GM23338 (cell line): ENCODE measurements around the gene NPDC1. TPM values are rescaled to one million over a fixed set of nuclear protein-coding genes. Genes with fewer than 3 reads are reported as not detected.

Source experiments
- ATAC-seq: fragments of 200-7000 bp; cut with Tn5 transposase; 3 replicates; pipeline ENCODE4 v1.9.1; 2020
- DNase-seq: peaks from one replicate; pipeline ENCODE4 v3.0.0-alpha.2; 2015; ENCODE audit warnings: low spot score
- H2AFZ ChIP-seq: fragments of 200-600 bp; sonication (generic); 2 replicates; pipeline ENCODE4 v1.8.0; 2016; ENCODE audit warnings: antibody characterized with exemption, mild to moderate bottlenecking, moderate library complexity
- H3F3A ChIP-seq: fragments of 200-600 bp; sonication (generic); replicated peaks from 2 replicates; pipeline ENCODE4 v1.8.0; 2017; ENCODE audit warnings: antibody characterized with exemption, mixed run types, low read depth
- H3K27ac ChIP-seq: fragments of 200-600 bp; sonication (generic); 2 replicates; pipeline ENCODE4 v1.6.1; 2016; ENCODE audit warnings: low read depth
- H3K27me3 ChIP-seq: fragments of 200-600 bp; sonication (generic); 2 replicates; pipeline ENCODE4 v1.8.0; 2016; ENCODE audit warnings: mild to moderate bottlenecking, mixed run types, moderate library complexity; ENCODE audit not compliant: insufficient read depth
- H3K36me3 ChIP-seq: fragments of 200-600 bp; sonication (generic); 2 replicates; pipeline ENCODE4 v1.8.0; 2016; ENCODE audit warnings: mild to moderate bottlenecking; ENCODE audit not compliant: insufficient read depth
- H3K4me1 ChIP-seq: fragments of 200-600 bp; sonication (generic); 2 replicates; pipeline ENCODE4 v1.8.0; 2016; ENCODE audit warnings: mild to moderate bottlenecking, moderate library complexity; ENCODE audit not compliant: insufficient read depth
- H3K4me2 ChIP-seq: fragments of 200-600 bp; sonication (generic); 2 replicates; pipeline ENCODE4 v1.7.1; 2017; ENCODE audit warnings: mixed run types
- H3K4me3 ChIP-seq: fragments of 200-600 bp; sonication (generic); 2 replicates; pipeline ENCODE4 v1.6.1; 2016; ENCODE audit warnings: mixed run types
- H3K79me2 ChIP-seq: fragments of 200-600 bp; sonication (generic); replicated peaks from 2 replicates; pipeline ENCODE4 v1.8.0; 2017; ENCODE audit warnings: mild to moderate bottlenecking; ENCODE audit not compliant: insufficient read depth
- H3K9me2 ChIP-seq: fragments of 200-600 bp; sonication (generic); 2 replicates; pipeline ENCODE4 v1.8.0; 2017; ENCODE audit not compliant: insufficient read depth
- H4K20me1 ChIP-seq: fragments of 200-600 bp; sonication (generic); replicated peaks from 2 replicates; pipeline ENCODE4 v1.8.0; 2017; ENCODE audit warnings: mild to moderate bottlenecking; ENCODE audit not compliant: insufficient read depth
- H3K27ac Mint-ChIP-seq: 2 replicates; pipeline ENCODE4 v1.8.0; 2020; ENCODE audit warnings: inconsistent platforms, mild to moderate bottlenecking, moderate library complexity, mixed read lengths
- H3K27me3 Mint-ChIP-seq: 3 replicates; pipeline ENCODE4 v1.8.0; 2022; ENCODE audit warnings: low read depth, mild to moderate bottlenecking, moderate library complexity, mixed read lengths, inconsistent platforms; ENCODE audit not compliant: insufficient read depth, poor library complexity
- H3K36me3 Mint-ChIP-seq: 3 replicates; pipeline ENCODE4 v1.8.0; 2021; ENCODE audit warnings: low read depth, mild to moderate bottlenecking, inconsistent platforms, moderate library complexity, mixed read lengths
- H3K4me1 Mint-ChIP-seq: 3 replicates; pipeline ENCODE4 v1.8.0; 2020; ENCODE audit warnings: mild to moderate bottlenecking, inconsistent platforms, mixed read lengths
- H3K4me3 Mint-ChIP-seq: 3 replicates; pipeline ENCODE4 v1.8.0; 2021; ENCODE audit warnings: moderate library complexity, mild to moderate bottlenecking, inconsistent platforms, mixed read lengths
- H3K9me3 Mint-ChIP-seq: 3 replicates; pipeline ENCODE4 v1.8.0; 2020; ENCODE audit warnings: moderate library complexity, mild to moderate bottlenecking, inconsistent platforms, mixed read lengths
- EZH2 ChIP-seq: fragments of 200-600 bp; sonication (generic); IDR thresholded peaks from one replicate; pipeline ENCODE4 v1.8.0; 2017; ENCODE audit warnings: antibody characterized with exemption, mild to moderate bottlenecking, low read depth; ENCODE audit not compliant: unreplicated experiment
- POLR2AphosphoS5 ChIP-seq: IDR thresholded peaks from 2 replicates; pipeline ENCODE4 v1.6.1; 2016; ENCODE audit warnings: antibody characterized with exemption, low read depth
- REST ChIP-seq: IDR thresholded peaks from one replicate; pipeline ENCODE4 v1.6.1; 2018; ENCODE audit warnings: antibody characterized with exemption; ENCODE audit not compliant: unreplicated experiment
- ZNF331 ChIP-seq: fragments of 250-450 bp; sonication (Bioruptor Pico); IDR thresholded peaks from 2 replicates; pipeline ENCODE4 v1.5.0; 2020; ENCODE audit warnings: low read depth, mild to moderate bottlenecking, moderate library complexity
- polyA plus RNA-seq: library from polyadenylated mRNA; unstranded; fragments of >200 nt; fragmentation: Nextera tagmentation; extraction: Ambion mirVana; gene quantifications from 2 replicates; pipeline ENCODE4 v1.2.1, GENCODE V29; 2016
- total RNA-seq: library from RNA; depleted of rRNA; stranded (reverse); fragments of >200 nt; shearing (Covaris generic); gene quantifications from 2 replicates; pipeline ENCODE4 v1.2.3, GENCODE V29; 2014
- TF ChIP-seq, protein P1 (sequence below): fragments of 250-450 bp; sonication (Bioruptor Pico); IDR thresholded peaks from 2 replicates; pipeline ENCODE4 v1.5.0; 2020; ENCODE audit warnings: mild to moderate bottlenecking, moderate library complexity

NPDC1 gene
- total and polyA plus RNA-seq, 2 experiments from 2014 or later, result 34.3 to 35.5 TPM

GRCh38 chr9:137026828-137027227 is 19.1 kb downstream of the NPDC1 start (continued):
- TF ChIP-seq REST, result no peak
- TF ChIP-seq POLR2AphosphoS5, result no peak
- no peak for TF ChIP-seq EZH2
- TF ChIP-seq, protein P1, sequence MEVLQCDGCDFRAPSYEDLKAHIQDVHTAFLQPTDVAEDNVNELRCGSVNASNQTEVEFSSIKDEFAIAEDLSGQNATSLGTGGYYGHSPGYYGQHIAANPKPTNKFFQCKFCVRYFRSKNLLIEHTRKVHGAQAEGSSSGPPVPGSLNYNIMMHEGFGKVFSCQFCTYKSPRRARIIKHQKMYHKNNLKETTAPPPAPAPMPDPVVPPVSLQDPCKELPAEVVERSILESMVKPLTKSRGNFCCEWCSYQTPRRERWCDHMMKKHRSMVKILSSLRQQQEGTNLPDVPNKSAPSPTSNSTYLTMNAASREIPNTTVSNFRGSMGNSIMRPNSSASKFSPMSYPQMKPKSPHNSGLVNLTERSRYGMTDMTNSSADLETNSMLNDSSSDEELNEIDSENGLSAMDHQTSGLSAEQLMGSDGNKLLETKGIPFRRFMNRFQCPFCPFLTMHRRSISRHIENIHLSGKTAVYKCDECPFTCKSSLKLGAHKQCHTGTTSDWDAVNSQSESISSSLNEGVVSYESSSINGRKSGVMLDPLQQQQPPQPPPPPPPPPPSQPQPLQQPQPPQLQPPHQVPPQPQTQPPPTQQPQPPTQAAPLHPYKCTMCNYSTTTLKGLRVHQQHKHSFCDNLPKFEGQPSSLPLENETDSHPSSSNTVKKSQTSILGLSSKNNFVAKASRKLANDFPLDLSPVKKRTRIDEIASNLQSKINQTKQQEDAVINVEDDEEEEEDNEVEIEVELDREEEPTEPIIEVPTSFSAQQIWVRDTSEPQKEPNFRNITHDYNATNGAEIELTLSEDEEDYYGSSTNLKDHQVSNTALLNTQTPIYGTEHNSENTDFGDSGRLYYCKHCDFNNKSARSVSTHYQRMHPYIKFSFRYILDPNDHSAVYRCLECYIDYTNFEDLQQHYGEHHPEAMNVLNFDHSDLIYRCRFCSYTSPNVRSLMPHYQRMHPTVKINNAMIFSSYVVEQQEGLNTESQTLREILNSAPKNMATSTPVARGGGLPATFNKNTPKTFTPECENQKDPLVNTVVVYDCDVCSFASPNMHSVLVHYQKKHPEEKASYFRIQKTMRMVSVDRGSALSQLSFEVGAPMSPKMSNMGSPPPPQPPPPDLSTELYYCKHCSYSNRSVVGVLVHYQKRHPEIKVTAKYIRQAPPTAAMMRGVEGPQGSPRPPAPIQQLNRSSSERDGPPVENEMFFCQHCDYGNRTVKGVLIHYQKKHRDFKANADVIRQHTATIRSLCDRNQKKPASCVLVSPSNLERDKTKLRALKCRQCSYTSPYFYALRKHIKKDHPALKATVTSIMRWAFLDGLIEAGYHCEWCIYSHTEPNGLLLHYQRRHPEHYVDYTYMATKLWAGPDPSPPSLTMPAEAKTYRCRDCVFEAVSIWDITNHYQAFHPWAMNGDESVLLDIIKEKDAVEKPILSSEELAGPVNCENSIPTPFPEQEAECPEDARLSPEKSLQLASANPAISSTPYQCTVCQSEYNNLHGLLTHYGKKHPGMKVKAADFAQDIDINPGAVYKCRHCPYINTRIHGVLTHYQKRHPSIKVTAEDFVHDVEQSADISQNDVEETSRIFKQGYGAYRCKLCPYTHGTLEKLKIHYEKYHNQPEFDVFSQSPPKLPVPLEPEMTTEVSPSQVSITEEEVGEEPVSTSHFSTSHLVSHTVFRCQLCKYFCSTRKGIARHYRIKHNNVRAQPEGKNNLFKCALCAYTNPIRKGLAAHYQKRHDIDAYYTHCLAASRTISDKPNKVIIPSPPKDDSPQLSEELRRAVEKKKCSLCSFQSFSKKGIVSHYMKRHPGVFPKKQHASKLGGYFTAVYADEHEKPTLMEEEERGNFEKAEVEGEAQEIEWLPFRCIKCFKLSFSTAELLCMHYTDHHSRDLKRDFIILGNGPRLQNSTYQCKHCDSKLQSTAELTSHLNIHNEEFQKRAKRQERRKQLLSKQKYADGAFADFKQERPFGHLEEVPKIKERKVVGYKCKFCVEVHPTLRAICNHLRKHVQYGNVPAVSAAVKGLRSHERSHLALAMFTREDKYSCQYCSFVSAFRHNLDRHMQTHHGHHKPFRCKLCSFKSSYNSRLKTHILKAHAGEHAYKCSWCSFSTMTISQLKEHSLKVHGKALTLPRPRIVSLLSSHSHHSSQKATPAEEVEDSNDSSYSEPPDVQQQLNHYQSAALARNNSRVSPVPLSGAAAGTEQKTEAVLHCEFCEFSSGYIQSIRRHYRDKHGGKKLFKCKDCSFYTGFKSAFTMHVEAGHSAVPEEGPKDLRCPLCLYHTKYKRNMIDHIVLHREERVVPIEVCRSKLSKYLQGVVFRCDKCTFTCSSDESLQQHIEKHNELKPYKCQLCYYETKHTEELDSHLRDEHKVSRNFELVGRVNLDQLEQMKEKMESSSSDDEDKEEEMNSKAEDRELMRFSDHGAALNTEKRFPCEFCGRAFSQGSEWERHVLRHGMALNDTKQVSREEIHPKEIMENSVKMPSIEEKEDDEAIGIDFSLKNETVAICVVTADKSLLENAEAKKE (CRISPR knock-in tag), result no peak

- H3K27me3 ChIP-seq, result peaks cover 21% of the 10 kb centered on the region
- no peak overlapping the region for H3K27ac Mint-ChIP-seq
- no peak overlapping the region for H3K4me3 Mint-ChIP-seq
- 0 out of 2 replicates have a peak, but pooled peaks cover 6% of the 10 kb centered on the region for H3F3A ChIP-seq
- H3K79me2 ChIP-seq, result no peaks in the 10 kb centered on the region
- H3K4me2 ChIP-seq, result no peak overlapping the region
- H3K36me3 Mint-ChIP-seq, result no peaks in the 10 kb centered on the region
- DNase-seq (no peak), ATAC-seq (no peak)
- no peaks in the 10 kb centered on the region for H3K9me2 ChIP-seq
- H3K27ac ChIP-seq, result no peak overlapping the region
- peaks cover 7% of the 10 kb centered on the region; the same call in 1 of the 2 replicates for H3K4me1 ChIP-seq
- H3K27me3 Mint-ChIP-seq, result peaks cover 26% of the 10 kb centered on the region
- no peaks in the 10 kb centered on the region for H4K20me1 ChIP-seq
- H2AFZ ChIP-seq, result no peak overlapping the region
- no peaks in the 10 kb centered on the region; the same call in 2 of the 3 replicates for H3K4me1 Mint-ChIP-seq
- H3K4me3 ChIP-seq, result no peak overlapping the region
- no peaks in the 10 kb centered on the region for H3K9me3 Mint-ChIP-seq
- no peaks in the 10 kb centered on the region for H3K36me3 ChIP-seq
- TF ChIP-seq POLR2AphosphoS5 (no peak), ZNF331 (no peak)
- TF ChIP-seq, protein P1 (CRISPR knock-in tag), result no peak
Measured at GRCh38 chr9:137026384-137026783, 19.6 kb downstream of the NPDC1 start.
